ENCODE measurements around the gene ALPK1.
"Not testable (repeated sequence)": the region's sequence is repeated elsewhere in the genome, so short reads cannot be mapped to it uniquely, and the experiment has no call there.

Gene ALPK1

DNA sequence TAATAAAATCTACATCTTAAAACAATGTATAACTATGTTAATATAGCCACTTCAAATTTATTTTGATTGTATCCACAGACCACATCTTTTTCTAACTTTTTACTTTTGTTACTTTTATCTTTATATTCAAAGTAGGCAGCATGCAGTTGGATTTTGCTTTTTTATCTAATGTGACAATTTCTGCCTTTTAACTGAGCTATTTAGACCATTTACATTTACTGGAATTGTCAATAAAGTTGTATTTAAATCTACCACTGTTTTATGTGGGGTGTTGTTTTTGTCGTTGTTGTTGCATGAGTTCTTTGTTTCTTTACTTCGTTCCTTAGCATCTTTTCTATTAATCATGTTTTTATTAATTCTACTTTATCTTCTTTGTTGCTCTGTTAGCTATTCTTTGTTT lies 176.8 kb downstream of the ALPK1 start:
- no peak for DNase-seq

DNA sequence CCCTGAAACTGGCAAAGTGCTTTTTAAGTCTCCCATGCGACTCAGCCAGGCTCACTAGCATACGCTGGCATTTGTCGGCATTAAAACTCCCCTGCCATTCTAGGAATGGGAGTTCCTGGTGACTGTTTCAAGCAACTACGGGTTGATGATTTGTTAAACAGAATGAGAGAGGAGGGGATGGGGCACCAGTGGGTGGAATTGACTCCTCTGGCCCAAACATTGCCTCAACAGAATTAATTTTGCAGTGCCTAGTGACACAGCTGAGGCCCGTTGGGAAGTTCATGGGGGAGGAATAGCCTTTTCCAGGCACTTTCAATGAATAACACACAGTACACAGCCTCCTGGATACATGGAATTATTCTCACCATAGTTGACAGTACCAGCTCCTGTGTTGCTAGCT lies 188.8 kb downstream of the ALPK1 start:
- DNase-seq = no peak

DNA sequence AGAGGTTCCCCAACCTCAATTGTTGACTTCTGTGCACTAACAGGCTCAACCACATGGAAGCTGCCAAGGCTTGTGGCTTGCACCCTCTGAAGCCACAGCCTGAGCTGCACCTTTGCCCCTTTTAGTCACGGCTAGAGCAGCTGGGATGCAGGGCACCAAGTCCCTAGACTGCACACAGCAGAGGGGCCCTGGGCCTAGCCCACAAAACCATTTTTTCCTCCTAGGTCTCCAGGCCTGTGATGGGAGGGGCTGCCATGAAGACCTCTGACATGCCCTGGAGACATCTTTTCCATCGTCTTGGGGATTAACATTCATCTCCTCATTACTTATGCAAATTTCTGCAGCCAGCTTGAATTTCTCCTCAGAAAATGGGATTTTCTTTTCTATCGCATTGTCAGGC lies 193.6 kb downstream of the ALPK1 start:
- DNase-seq = not testable (repeated sequence)
